AG04450 (cell line): ENCODE data around the gene TRERF1. TPM values are rescaled to one million over a fixed set of nuclear protein-coding genes. Genes with fewer than 3 reads are reported as not detected.
"Not testable (repeated sequence)": the region's sequence is repeated elsewhere in the genome, so short reads cannot be mapped to it uniquely, and the experiment has no call there.

Experiments
- CTCF ChIA-PET: fragments of 300-600, 350-600 bp; formaldehyde crosslinking; extraction: SDS; loops from one replicate; lab custom pipeline; 2022; ENCODE audit warnings: antibody characterized with exemption, inconsistent platforms; lab: Charles Lee
- POLR2A ChIA-PET: fragments of 350-600 bp; formaldehyde crosslinking; extraction: SDS; loops from one replicate; lab custom pipeline; 2021; ENCODE audit warnings: antibody characterized with exemption, inconsistent platforms; lab: Yijun Ruan, JAX
- DNase-seq: peaks from one replicate; pipeline ENCODE4 v3.0.0-alpha.2; 2011; ENCODE audit warnings: low read depth, low spot score
- H3K27ac ChIP-seq: one replicate; pipeline ENCODE4 v1.5.1; 2012; ENCODE audit warnings: low read depth, low read length, control low read depth
- H3K27me3 ChIP-seq: one replicate; pipeline ENCODE4 v1.6.0; 2012; ENCODE audit warnings: low read length; ENCODE audit not compliant: control insufficient read depth, insufficient read depth
- H3K4me3 ChIP-seq: 2 replicates; pipeline ENCODE4 v1.5.1; 2011; ENCODE audit warnings: mild to moderate bottlenecking, low read depth, low read length, control low read depth
- H3K9me3 ChIP-seq: 2 replicates; pipeline ENCODE4 v1.5.1; 2012; ENCODE audit warnings: low read length; ENCODE audit not compliant: control insufficient read depth, insufficient read depth
- CTCF ChIP-seq: IDR thresholded peaks from 2 replicates; pipeline ENCODE4 v1.5.1; 2011; ENCODE audit warnings: low read depth, low read length, control low read depth, inconsistent platforms
- polyA plus RNA-seq: library from polyadenylated mRNA; depleted of rRNA; stranded (reverse); fragments of >200 nt; gene quantifications from 2 replicates; pipeline ENCODE4 v1.2.3, GENCODE V29; 2011

TRERF1 gene
- polyA plus RNA-seq, 1 experiment: 7.3 TPM

GRCh38 chr6:42203183-42203582 is 248.5 kb downstream of the TRERF1 start:
- Histone ChIP-seq H3K4me3 (no peak overlapping the region), H3K27ac (no peak overlapping the region), H3K27me3 (no peaks in the 10 kb centered on the region), H3K9me3 (no peaks in the 10 kb centered on the region)
- ChIA-PET CTCF (interaction anchor here (1.2 to 8.4 kb wide), 3 partner anchors 12 to 99 kb away, joined by 3 to 58 read pairs (median 4); partner anchors contain the start of gene MRPS10), POLR2A (interaction anchor here (0.6 to 0.8 kb wide), 3 partner anchors 12 to 66 kb away, joined by 3 read pairs; no protein-coding TSS in a partner anchor)
- DNase-seq: no peak
- TF ChIP-seq CTCF: no peak

DNA sequence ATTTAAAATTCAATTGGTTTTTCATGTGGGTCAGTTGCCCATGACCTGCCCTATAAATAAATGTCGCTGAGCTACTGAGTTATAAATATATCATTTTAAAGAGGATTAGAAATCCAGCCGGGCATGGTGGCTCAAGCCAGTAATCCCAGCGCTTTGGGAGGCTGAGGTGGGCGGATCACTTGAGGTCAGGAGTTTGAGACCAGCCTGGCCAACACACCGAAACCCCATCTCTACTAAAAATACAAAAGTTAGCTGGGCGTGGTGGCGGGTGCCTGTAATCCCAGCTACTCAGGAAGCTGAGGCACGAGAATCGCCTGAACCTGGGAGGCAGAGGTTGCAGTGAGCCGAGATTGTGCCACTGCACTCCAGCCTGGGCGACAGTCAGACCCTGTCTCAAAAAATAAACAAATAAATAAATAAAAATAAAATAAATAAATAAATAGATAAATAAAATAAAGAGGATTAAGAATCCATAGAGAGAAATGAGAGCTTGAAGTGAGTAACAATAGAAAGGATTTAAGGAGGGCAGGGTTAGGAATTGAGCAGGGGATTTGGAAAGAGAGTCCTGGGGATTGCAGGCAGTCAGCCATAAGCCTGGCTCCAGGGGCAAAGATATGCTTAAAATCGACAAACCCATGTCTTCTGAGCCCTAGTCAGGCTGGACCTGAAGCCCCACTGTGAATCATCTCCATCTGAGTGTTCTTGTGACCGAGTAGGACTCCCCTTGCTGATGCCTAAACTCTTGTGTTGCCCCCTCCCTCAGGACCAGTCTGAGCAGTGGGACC is 249.4 kb downstream of the TRERF1 start:
- not testable (repeated sequence) for H3K27me3 ChIP-seq, H3K4me3 ChIP-seq, H3K9me3 ChIP-seq, DNase-seq
- H3K27ac ChIP-seq: peak overlapping the region; percentile 21
- CTCF ChIA-PET: interaction anchor here (1.2 to 8.4 kb wide), 4 partner anchors 12 to 345 kb away, joined by 3 to 58 read pairs (median 14); partner anchors contain the start of gene MRPS10
- POLR2A ChIA-PET: interaction anchor here (0.6 kb wide), 2 partner anchors 46 to 65 kb away, joined by 3 read pairs; no protein-coding TSS in a partner anchor

DNA sequence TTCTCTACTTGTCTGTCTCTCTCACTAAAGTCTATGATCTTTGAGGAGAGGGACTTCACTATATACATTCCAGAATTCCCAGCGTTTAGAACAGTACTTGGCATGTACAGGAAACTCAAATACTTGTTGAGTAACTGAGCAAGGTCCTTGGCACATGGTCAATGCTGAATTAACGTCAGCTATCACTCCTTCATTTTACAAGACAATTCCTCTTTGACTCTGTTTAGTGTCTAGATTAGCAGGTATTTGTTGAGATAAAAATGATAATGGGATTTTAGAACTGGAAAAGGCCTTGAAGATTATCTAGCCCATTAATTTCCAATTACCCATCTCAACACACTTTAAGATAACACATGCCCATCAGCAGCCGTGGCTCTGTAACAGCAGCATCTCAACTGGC is 250.3 kb downstream of the TRERF1 start:
- Histone ChIP-seq H3K4me3 (no peak overlapping the region), H3K27ac (no peak overlapping the region), H3K27me3 (no peaks in the 10 kb centered on the region), H3K9me3 (no peaks in the 10 kb centered on the region)
- ChIA-PET POLR2A (interaction anchor here (2.4 kb wide), 1 partner anchor 16 kb away, joined by 8 read pairs; no protein-coding TSS in a partner anchor), CTCF (interaction anchor here (3.8 to 8.4 kb wide), 2 partner anchors 13 to 346 kb away, joined by 23 to 58 read pairs; no protein-coding TSS in a partner anchor)
- DNase-seq: no peak
- no peak for TF ChIP-seq CTCF

DNA sequence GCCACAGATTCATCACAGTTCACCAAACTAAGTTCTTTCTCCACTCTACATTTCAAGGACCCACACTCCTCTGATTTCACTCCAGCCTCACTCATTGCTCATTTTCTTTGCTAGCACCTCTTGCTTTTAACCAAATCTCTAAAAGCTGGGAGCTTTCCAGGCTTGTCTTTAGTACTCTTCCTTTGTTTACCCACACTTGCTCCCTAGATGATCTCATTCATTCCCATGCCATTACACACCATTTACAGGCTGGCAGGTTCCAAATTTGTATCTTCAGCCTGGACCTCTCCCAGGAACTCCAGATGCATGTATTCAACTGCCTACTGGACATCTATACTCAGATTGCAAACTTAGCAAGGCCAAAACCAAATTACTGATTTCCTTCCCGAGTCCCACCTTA is 251.7 kb downstream of the TRERF1 start:
- CTCF ChIA-PET: interaction anchor here (1.4 to 8.4 kb wide), 3 partner anchors 15 to 413 kb away, joined by 4 to 58 read pairs (median 23); no protein-coding TSS in a partner anchor
- Histone ChIP-seq H3K4me3 (no peak overlapping the region), H3K27ac (peak overlapping the region; percentile 81), H3K27me3 (no peaks in the 10 kb centered on the region), H3K9me3 (no peaks in the 10 kb centered on the region)
- POLR2A ChIA-PET: interaction anchor here (0.6 to 2.4 kb wide), 8 partner anchors 9 to 691 kb away, joined by 3 to 14 read pairs (median 6); partner anchors contain the start of gene TAF8
- peak; percentile 96 for DNase-seq
- TF ChIP-seq CTCF: no peak

DNA sequence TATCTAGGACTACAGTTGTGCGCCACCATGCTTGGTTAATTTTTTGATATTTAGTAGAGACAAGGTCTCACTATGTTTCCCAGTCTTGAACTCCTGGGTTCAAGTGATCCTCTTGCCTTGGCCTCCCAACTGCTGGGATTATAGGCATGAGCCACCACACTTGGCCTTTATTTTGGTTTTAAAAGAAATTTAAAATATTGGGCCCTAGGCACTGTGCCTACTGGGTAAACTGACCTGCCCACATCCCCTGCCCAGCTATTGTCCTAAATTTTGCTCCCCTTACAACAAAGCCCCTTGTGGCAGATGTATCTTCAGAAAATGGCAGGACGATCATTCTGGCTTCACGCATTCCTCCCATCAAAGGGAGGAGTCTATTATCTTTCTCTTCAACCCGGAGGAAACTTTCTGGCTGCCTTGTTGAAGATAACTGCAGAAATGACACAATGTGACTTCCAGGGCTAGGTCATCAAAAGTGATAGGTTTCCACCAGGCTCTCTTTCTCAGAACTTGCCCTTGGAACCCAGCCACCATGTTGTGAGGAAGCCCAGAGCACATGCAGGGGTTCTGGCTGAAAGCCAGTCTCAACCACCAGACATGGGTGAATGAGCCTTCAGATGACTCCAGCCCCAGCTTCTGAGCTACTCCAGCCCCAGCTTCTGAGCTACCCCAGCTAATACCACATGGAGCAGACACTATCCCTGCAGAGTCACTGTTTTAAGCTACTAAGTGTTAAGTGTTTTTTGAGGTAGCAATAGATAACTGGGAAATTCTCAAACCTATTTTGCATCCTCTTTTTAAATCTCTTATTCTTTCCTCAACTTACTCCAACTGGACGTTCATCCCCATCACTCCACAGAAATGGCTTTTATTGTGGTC is 252.4 kb downstream of the TRERF1 start:
- peak overlapping the region; percentile 81 for H3K27ac ChIP-seq
- no peak for TF ChIP-seq CTCF
- H3K9me3 ChIP-seq: no peaks in the 10 kb centered on the region
- ChIA-PET CTCF (interaction anchor here (1.4 to 8.4 kb wide), 3 partner anchors 15 to 413 kb away, joined by 4 to 58 read pairs (median 23); no protein-coding TSS in a partner anchor), POLR2A (interaction anchor here (0.6 to 2.4 kb wide), 8 partner anchors 9 to 691 kb away, joined by 3 to 14 read pairs (median 6); partner anchors contain the start of gene TAF8)
- DNase-seq: no peak
- H3K27me3 ChIP-seq: no peaks in the 10 kb centered on the region
- no peak overlapping the region for H3K4me3 ChIP-seq
